ENCODE results near the gene DOCK6. TPM values are rescaled to one million over a fixed set of nuclear protein-coding genes. Genes with fewer than 3 reads are reported as not detected.

The DOCK6 gene
- total and polyA plus RNA-seq, 2 of the 13 experiments (the other 11 are each of a cell fraction or from before 2014, with no cell fraction given), result 5.4 to 38.1 TPM

GRCh38 chr19:11274533-11275086, 12.3 kb upstream of the DOCK6 start (continued):
- TF ChIP-seq MAFK (conservative IDR thresholded peaks at IDR 0.05 in 1 of 2, IDR thresholded peaks at IDR 0.05 in 1 of 2; ENCODE audit: low read length in 2 of 2) (no peak), ETV6 (CRISPR knock-in tag; conservative IDR thresholded peaks at IDR 0.05) (no peak), TCF12 (IDR thresholded peaks at IDR 0.05) (no peak), TCF12 (CRISPR knock-in tag; IDR thresholded peaks at IDR 0.05) (0 out of 2 replicates have a peak, but pooled peaks have one; percentile 18), NR2F6 (IDR thresholded peaks at IDR 0.05) (0 out of 2 replicates have a peak, but pooled peaks have one; percentile 17), NR2F6 (CRISPR knock-in tag; IDR thresholded peaks at IDR 0.05) (peak; percentile 36; the same call in 1 of the 2 replicates), ESRRA (CRISPR knock-in tag; IDR thresholded peaks at IDR 0.05; ENCODE audit: low read depth) (peak; percentile 59; the same call in 1 of the 2 replicates), CEBPG (CRISPR knock-in tag; IDR thresholded peaks at IDR 0.05) (peak; percentile 66), PHF8 (CRISPR knock-in tag; IDR thresholded peaks at IDR 0.05) (no peak)
- TF ChIP-seq, protein P1, sequence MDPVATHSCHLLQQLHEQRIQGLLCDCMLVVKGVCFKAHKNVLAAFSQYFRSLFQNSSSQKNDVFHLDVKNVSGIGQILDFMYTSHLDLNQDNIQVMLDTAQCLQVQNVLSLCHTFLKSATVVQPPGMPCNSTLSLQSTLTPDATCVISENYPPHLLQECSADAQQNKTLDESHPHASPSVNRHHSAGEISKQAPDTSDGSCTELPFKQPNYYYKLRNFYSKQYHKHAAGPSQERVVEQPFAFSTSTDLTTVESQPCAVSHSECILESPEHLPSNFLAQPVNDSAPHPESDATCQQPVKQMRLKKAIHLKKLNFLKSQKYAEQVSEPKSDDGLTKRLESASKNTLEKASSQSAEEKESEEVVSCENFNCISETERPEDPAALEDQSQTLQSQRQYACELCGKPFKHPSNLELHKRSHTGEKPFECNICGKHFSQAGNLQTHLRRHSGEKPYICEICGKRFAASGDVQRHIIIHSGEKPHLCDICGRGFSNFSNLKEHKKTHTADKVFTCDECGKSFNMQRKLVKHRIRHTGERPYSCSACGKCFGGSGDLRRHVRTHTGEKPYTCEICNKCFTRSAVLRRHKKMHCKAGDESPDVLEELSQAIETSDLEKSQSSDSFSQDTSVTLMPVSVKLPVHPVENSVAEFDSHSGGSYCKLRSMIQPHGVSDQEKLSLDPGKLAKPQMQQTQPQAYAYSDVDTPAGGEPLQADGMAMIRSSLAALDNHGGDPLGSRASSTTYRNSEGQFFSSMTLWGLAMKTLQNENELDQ (CRISPR knock-in tag; IDR thresholded peaks at IDR 0.05; ENCODE audit: borderline replicate concordance), result no peak

DNA sequence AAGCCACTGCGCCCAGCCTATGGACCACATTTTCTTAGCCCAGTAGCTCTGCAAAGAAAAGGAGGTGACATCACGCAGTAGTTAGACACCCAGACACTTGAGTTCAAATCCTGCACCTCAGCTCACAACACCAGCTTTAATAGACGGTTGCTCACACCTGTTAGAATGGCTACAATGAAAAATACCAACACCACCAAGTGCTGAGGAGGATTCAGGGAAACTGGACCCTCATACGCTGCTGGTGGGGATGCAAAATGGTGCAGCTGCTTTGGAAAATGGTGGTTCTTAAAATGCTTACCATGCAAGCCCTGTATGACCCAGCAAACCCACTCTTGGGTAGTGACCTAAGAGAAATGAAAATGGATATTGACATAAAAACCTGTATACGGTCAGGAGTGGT, 11.7 kb upstream of the DOCK6 start:
- H3K9me3 ChIP-seq (ENCODE audit: low read length), result no peaks in the 10 kb centered on the region
- ChIA-PET POLR2A (interaction anchor here (1.0 kb wide), 2 partner anchors 9 kb away, joined by 3 to 5 read pairs; no protein-coding TSS in a partner anchor), CTCF (ENCODE audit: low intra/inter-chr PET ratio, low total read pairs) (no interaction called here)
- in situ Hi-C loops (cut with HindIII; ENCODE audit: extremely low pct_ligation_motif_present, low pct_unique_long_range_greater_than_20kb) (no loop called here), intact Hi-C loops (cut with micrococcal nuclease; ENCODE audit: unreplicated experiment) (no loop called here)
- FAIRE-seq (no peak), DNase-seq (ENCODE audit: low spot score) (no peak), ATAC-seq (no peak)
- no peaks in the 10 kb centered on the region for H3K36me3 ChIP-seq (replicated peaks in 1 of 2; ENCODE audit: control insufficient read depth in 1 of 2, insufficient read depth in 2 of 2, low read length in 2 of 2)
- H3K4me2 ChIP-seq (ENCODE audit: low read depth, low read length), result no peak overlapping the region
- WGBS (ENCODE audit: low lambda C conversion rate), result 74% methylated on average over 5 of the region's 5 CpGs
- H4K20me1 ChIP-seq (ENCODE audit: insufficient read depth, low read length), result no peaks in the 10 kb centered on the region
- peaks cover 30% of the 10 kb centered on the region for H3K4me1 ChIP-seq (ENCODE audit: insufficient read depth, low read length)
- no peak overlapping the region for H3K4me3 ChIP-seq (replicated peaks in 1 of 3; ENCODE audit: insufficient read depth in 1 of 3, low read depth in 2 of 3, low read length in 3 of 3)
- BruUV-seq (replicated peaks), result no TSS peak
- no peak overlapping the region for H3K27ac ChIP-seq (ENCODE audit: extremely low read length, insufficient read depth, low read length)
- no peak overlapping the region for H2AFZ ChIP-seq (ENCODE audit: low read length)
- H3K27me3 ChIP-seq (ENCODE audit: control insufficient read depth in 1 of 2, insufficient read depth in 2 of 2, low read length in 2 of 2), result no peaks in the 10 kb centered on the region
- TF ChIP-seq NFIB (CRISPR knock-in tag; IDR thresholded peaks at IDR 0.05; ENCODE audit: borderline replicate concordance) (no peak), HOXA9 (CRISPR knock-in tag; IDR thresholded peaks at IDR 0.05; ENCODE audit: borderline replicate concordance) (no peak)
- TF ChIP-seq, protein P2, sequence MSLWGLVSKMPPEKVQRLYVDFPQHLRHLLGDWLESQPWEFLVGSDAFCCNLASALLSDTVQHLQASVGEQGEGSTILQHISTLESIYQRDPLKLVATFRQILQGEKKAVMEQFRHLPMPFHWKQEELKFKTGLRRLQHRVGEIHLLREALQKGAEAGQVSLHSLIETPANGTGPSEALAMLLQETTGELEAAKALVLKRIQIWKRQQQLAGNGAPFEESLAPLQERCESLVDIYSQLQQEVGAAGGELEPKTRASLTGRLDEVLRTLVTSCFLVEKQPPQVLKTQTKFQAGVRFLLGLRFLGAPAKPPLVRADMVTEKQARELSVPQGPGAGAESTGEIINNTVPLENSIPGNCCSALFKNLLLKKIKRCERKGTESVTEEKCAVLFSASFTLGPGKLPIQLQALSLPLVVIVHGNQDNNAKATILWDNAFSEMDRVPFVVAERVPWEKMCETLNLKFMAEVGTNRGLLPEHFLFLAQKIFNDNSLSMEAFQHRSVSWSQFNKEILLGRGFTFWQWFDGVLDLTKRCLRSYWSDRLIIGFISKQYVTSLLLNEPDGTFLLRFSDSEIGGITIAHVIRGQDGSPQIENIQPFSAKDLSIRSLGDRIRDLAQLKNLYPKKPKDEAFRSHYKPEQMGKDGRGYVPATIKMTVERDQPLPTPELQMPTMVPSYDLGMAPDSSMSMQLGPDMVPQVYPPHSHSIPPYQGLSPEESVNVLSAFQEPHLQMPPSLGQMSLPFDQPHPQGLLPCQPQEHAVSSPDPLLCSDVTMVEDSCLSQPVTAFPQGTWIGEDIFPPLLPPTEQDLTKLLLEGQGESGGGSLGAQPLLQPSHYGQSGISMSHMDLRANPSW (CRISPR knock-in tag; IDR thresholded peaks at IDR 0.05; ENCODE audit: borderline replicate concordance), result no peak
- TF ChIP-seq, protein P3, sequence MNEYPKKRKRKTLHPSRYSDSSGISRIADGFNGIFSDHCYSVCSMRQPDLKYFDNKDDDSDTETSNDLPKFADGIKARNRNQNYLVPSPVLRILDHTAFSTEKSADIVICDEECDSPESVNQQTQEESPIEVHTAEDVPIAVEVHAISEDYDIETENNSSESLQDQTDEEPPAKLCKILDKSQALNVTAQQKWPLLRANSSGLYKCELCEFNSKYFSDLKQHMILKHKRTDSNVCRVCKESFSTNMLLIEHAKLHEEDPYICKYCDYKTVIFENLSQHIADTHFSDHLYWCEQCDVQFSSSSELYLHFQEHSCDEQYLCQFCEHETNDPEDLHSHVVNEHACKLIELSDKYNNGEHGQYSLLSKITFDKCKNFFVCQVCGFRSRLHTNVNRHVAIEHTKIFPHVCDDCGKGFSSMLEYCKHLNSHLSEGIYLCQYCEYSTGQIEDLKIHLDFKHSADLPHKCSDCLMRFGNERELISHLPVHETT (CRISPR knock-in tag; conservative IDR thresholded peaks at IDR 0.05), result no peak
- TF ChIP-seq, protein P4, sequence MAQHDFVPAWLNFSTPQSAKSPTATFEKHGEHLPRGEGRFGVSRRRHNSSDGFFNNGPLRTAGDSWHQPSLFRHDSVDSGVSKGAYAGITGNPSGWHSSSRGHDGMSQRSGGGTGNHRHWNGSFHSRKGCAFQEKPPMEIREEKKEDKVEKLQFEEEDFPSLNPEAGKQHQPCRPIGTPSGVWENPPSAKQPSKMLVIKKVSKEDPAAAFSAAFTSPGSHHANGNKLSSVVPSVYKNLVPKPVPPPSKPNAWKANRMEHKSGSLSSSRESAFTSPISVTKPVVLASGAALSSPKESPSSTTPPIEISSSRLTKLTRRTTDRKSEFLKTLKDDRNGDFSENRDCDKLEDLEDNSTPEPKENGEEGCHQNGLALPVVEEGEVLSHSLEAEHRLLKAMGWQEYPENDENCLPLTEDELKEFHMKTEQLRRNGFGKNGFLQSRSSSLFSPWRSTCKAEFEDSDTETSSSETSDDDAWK (CRISPR knock-in tag; IDR thresholded peaks at IDR 0.05), result no peak
- H3K79me2 ChIP-seq (ENCODE audit: insufficient read depth, low read length), result no peaks in the 10 kb centered on the region
- H3K9ac ChIP-seq (ENCODE audit: insufficient read depth, low read depth, low read length), result no peak overlapping the region

Data from HepG2 (cell line).